ENCODE results near the gene OXCT1.
"Not testable (repeated sequence)": the region's sequence is repeated elsewhere in the genome, so short reads cannot be mapped to it uniquely, and the experiment has no call there.

Gene OXCT1

GRCh38 chr5:41776435-41776834, 93.8 kb downstream of the OXCT1 start:
- DNase-seq = no peak

GRCh38 chr5:41773799-41774198, 96.4 kb downstream of the OXCT1 start:
- no peak for DNase-seq

DNA sequence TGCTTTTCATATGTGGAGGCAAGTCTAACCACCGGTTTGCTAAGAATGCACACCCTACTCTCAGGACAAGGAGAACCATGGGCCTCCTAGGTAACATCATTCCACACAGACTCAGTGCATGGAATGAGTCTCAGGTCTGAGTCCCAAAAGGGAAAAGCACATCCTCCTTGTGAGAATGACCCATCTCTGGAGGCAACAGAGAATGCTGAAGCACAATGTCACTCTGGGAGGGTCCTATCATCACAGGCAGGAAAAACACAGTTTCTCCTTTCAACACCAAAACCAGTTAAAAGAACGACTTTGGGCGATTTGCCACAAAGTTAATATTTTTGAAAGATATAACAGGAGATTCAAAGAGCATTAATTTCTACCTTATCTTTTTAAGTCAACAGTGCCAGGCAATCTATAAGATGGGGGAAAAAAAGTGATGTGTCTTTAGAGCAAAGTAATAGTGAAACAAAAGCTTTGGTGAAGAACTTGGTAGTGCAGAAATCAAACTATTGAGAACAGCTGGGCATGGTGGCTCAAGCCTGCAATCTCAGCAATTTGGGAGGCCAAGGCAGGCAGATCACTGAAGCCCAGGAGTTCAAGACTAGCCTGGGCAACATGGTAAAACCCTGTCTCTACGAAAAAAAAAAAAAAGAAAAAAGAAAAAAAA, 97.3 kb downstream of the OXCT1 start:
- DNase-seq = no peak

DNA sequence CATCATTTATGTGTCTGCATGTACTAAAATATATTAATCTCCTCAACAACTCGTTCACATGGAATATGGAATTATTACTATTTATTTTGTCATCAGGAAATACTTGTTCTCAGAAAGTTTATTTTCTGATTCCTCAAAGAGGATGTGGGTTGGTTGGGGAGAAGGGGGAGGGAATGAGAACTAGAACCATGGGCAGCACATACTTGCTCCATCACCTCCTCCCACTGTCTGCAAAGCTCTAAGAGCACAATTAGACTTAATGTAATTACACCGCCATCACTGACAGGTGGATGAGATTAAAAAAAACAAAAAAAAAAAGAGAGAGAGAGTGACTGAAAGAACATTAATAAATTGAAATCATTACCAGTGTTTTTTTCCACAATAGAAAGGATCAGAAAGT, 98.2 kb downstream of the OXCT1 start:
- DNase-seq = no peak

DNA sequence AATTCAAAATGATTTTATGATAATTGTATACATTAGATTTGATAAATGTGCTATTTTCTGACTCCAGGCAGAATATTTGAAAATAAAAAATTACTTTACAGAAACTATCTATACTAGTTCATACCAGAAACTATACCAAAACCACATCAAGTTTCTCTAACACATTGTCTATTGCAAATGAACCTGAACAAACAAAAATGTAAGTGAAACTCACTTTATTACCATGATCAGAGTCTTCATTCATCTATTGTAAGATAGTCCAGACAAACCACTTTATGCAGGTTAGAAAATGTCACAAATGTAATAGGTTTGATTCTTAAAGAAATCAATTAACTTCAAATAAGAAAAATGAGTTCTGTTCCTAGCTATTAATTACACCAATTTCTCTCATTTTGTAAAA, 99.4 kb downstream of the OXCT1 start:
- DNase-seq = no peak

GRCh38 chr5:41768692-41769091, 101.5 kb downstream of the OXCT1 start:
- DNase-seq = no peak

- no peak for DNase-seq
These were observed 105.6 kb downstream of the OXCT1 start for GRCh38 chr5:41764650-41765049.

DNA sequence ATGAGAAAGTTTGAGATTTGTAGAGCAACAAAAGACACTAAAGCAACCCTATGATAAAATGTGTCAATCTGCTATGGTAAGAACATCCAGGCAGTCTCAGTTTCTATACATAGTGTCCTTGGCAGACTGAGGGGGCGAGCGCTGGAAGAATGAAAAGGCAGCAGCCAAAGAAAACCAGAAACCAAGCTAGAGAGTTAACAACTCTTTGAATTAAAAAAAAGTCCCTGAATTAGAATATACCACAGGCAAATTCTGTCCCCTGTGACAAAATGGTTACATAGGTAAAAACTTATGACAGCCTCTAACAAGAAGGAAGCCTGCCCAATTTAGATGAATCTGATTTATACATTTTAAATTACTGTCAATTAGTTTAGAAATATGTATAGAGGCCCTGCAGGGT, 106.7 kb downstream of the OXCT1 start:
- peak in 18 of 56 donors; percentile 0 to 33 (median 6) for DNase-seq

DNA sequence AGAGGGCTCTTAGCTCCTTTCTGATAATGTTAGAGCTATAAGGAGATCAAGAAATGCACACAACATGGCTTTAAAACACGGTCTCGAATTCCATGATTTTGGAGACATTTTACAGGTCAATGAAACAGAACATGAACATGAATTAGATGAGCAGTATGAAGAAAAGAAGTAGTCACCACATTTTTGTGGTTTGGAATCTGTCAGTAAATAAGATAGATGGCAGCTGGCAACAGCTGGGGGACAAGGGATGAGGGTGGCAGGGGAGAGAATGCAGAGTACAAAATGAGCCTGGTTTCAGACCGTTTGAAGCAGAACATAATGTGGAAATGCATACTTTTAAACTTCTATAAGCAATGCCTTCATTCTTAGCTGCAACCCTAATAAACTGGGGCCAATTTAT, 107.1 kb downstream of the OXCT1 start:
- no peak for DNase-seq

DNA sequence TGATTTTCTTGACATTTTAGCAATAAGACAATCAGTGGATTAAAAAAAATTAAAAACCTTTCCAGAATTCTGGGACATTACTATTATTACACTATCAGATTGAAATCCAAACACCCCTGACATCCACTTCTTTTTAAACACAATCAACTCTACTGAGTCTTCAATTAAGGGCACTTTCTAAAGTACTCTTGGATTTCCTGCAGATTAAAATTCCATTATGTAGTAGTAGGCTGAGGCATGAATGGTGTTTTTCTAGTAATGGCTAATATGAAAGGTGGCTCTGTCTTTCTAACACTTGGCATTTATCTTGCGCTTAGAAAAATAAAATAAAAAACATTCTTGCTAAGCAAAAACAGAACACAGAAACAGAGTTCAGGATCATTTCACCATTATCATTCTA, 107.8 kb downstream of the OXCT1 start:
- DNase-seq = no peak

- DNase-seq = no peak
These were observed 108.6 kb downstream of the OXCT1 start for GRCh38 chr5:41761663-41762062.

DNA sequence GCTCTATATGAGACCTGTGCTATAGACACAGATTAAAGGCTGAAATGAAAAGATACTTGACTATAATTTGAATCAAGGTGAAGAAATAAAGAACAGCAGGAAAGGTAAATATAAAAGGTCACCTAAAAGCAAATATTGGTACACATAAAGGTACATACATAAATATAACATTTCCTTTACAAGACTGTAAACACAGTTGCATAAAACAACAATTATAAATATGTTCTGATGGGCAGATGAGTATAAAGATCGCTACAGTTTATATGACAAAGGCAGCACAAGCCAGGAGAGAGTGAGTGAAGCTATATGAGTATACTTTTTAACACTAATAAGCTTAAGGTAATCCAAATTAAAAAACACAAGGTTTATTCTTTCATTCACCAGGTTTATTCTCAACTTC, 114.5 kb downstream of the OXCT1 start:
- no peak for DNase-seq

- DNase-seq = no peak
These were observed 115.4 kb downstream of the OXCT1 start for GRCh38 chr5:41754857-41755256.

GRCh38 chr5:41751867-41752266, 118.4 kb downstream of the OXCT1 start:
- no peak for DNase-seq

DNA sequence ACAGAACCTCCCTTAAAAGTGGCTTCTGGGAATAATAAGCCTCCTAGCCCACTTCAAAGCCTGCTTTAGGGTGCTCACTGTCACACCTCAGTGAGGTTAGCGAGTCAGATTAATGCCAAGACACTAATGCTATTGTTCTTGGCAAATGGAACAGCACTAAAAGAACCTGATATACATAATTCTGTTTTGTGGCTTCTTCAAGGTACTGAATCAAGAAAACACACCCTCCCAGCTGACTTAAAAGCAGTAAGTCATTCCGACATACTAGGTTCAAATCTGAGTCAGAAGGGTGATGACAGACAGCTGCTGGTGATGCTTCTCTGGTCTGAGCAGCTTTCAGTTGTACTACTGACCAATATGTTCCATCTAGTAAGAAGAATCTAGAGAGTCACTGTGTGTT, 121.6 kb downstream of the OXCT1 start:
- DNase-seq = no peak

- DNase-seq = no peak
These were observed 122.5 kb downstream of the OXCT1 start for GRCh38 chr5:41747708-41748107.

- peak in 2 of 56 donors; percentile 1 to 9 for DNase-seq
These were observed 122.9 kb downstream of the OXCT1 start for GRCh38 chr5:41747301-41747700.

GRCh38 chr5:41742608-41743007, 127.6 kb downstream of the OXCT1 start:
- DNase-seq = not testable (repeated sequence)

GRCh38 chr5:41738710-41739354, 131.4 kb downstream of the OXCT1 start:
- no peak for DNase-seq

GRCh38 chr5:41736641-41737040, 133.6 kb downstream of the OXCT1 start:
- no peak for DNase-seq

DNA sequence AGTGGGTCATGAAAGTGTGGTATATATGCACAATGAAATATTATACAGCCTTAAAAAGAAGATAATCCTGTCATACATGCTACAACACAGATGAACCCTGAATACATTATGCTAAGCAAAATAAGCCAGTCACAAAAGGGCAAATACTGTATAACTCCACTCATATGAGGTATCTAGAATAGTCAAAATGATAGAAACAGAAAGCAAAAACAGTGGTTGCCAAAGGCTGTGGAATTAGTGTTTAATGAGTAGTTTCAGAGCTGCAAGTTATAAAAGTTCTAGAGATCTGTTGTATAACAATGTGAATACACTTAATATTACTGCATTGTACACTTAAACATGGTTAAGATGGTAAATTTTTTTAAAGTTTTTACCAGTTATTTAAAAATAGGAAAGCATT, 135.0 kb downstream of the OXCT1 start:
- DNase-seq = no peak

DNA sequence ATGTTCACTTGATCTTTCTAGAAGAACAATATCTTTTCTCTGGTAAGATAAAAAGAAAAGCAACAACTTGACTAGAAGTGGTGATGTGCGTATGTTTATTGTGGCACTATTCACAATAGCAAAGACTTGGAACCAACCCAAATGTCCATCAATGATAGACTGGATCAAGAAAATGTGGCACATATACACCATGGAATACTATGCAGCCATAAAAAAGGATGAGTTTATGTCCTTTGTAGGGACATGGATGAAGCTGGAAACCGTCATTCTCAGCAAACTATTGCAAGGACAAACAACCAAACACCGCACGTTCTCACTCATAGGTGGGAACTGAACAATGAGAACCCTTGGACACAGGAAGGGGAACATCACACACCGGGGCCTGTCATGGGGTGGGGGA, 140.8 kb downstream of the OXCT1 start:
- not testable (repeated sequence) for DNase-seq

DNA sequence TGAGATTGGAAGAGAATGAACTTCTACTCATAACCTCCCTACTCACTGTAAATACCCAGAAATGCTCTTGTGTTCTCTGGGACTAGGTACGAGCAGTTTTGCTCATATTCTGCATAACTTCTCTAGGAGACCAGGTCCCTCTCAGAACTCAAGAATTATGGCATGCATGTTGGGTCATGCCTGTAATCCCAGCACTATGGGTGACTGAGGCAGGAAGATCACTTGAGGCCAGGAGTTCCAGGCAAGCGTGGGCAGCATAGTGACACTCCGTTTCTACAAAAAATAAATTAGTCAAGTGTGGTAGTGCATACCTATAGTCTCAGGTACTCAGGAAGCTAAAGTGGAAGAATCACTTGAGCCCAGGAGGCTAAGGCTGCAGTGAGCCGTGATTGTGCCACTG, 141.9 kb downstream of the OXCT1 start:
- DNase-seq = no peak

Data from amygdala (tissue), 56 donors.